GM18505 (cell line): ENCODE data around the gene MYH11.

ENCODE experiments used
- ATAC-seq: cut with Tn5 transposase; IDR thresholded peaks from one replicate; pipeline ENCODE4 v1.9.1; 2021; ENCODE audit not compliant: unreplicated experiment
- POLR2A ChIP-seq: IDR thresholded peaks from 4 replicates; pipeline ENCODE4 v1.6.1; 2011; ENCODE audit warnings: borderline replicate concordance; ENCODE audit not compliant: insufficient read depth, insufficient read length; ENCODE audit errors: extremely low read depth

Gene MYH11

DNA sequence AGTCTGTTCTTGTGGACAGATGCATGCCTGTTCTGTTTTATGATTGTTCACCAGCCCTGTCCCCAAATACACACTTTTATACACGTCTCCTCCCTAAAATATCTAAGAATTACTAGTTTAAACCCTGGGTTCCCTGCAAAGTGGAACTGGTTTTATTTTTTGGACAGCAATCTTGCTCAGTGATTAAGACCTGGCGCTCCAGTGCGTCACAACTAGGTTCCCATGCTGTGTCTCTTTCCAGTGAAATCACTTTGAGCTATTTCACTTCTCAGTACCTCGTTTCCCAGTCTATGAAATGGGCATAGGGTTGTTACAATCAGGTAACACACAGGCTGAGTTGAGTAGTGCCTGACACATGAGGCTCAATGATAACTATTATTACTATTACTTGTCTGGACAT lies 30.5 kb upstream of the MYH11 start:
- ATAC-seq, result no peak
- no peak for TF ChIP-seq POLR2A

DNA sequence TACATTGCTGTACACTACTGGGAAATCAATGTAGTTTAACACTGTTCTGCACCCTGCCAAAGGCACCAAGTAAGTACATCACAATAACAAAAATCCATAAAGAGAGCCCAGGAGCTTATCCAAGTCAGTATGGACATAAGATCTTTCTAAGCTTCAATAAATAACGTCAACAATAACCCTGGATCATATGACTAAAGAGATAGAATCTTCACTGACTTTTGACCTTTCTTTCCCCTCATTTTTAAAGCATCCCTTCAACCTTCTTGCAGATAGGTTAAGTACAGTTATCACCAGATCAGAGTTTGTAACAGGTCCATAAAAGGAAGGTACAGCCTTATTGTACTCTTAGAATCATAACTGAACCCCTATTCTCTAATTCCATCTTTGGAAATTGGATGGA lies 29.2 kb upstream of the MYH11 start:
- TF ChIP-seq POLR2A, result no peak
- no peak for ATAC-seq

DNA sequence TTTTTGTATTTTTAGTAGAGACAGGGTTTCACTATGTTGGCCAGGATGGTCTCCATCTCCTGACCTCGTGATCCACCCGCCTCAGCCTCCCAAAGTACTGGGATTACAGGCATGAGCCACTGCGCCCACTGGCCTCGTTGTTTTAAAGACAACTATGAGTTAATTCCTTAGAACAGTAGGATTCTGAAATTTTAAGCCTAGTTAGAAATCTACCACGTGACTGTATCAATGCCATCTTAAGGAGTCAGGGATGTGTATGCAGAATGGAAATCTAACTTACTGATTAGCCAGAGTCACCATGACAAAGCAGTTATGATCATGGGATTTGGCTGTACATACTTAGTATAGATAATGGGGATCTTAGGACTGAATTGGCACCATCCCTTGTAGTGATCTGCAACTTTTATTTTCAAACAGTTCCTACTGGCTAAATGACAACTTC lies 28.8 kb upstream of the MYH11 start:
- TF ChIP-seq POLR2A, result no peak
- no peak for ATAC-seq

DNA sequence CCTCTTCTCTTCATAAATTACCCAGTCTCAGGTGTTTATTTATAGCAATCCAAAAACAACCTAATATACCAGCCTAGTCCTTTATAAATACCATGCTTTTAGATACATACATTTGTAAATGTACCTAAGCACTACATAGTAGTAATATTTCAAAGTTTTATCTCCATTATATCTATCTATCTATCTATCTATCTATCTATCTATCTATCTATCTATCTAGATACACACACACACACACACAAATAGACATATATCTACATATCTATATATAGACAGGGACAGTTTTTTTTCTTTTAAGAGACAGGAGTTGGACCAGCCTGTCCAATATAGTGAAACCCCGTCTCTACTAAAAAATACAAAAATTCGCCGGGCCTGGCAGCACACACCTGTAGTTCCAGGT lies 25.7 kb upstream of the MYH11 start:
- no peak for TF ChIP-seq POLR2A
- ATAC-seq, result no peak

DNA sequence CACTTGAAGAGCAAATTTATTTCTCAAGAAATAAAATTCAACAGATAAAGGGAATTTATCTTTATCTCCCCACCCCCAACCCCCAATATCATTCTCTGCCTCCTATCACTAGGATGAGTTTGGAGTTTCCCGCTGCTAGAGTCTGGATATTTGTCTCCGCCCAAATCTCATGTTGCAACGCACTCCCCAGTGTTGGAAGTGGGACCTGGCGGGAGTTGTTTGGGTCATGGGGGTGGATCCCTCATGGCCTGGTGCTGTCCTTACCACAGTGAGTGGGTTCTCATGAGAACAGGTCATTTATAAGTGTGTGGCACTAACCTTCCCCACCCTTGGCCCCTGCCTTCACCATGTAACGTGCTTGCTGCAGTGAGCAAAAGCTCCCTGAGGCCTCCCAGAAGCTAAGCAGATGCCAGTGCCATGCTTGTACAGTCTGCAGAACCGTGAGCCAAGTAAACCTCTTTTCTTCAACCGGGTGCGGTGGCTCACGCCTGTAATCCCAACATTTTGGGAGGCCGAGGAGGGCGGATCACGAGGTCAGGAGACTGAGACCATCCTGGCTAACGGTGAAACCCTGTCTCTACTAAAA lies 25.1 kb upstream of the MYH11 start:
- TF ChIP-seq POLR2A, result no peak
- ATAC-seq, result no peak

DNA sequence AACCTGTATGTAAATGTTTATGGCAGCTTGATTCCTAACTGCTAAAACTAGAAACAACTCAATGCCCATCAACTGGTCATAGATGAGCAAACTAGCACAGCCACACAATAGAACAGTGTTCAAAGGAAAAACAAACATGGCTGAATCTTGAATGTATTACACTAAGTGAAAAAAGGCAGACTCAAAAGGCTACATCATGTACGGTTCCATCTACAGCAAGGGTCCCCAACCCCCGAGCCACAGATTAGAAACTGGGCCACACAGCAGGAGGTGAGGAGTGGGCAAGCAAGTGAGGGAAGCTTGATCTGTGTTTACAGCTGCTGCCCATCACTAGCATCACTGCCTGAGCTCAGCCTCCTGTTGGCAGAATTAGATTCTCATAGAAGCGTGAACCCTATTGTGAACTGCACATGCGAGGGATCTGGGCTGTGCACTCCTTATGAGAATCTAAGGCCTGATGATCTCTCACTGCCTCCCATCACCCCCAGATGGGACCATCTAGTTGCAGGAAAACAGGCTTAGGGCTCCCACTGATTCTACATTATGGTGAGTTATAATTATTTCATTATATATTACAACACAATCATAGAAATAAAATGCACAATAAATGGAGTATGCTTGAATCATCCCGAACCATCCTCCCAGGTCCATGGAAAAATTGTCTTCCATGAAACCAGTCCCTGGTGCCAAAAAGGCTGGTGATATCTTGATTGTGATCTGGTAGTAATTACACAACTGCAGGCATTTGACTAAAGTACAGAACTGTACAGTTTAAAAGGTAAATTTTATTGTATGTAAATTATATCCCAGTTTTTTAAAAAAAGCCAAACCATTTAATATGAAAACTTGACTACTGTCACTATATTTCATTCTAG lies 23.8 kb upstream of the MYH11 start:
- no peak for ATAC-seq
- no peak for TF ChIP-seq POLR2A

DNA sequence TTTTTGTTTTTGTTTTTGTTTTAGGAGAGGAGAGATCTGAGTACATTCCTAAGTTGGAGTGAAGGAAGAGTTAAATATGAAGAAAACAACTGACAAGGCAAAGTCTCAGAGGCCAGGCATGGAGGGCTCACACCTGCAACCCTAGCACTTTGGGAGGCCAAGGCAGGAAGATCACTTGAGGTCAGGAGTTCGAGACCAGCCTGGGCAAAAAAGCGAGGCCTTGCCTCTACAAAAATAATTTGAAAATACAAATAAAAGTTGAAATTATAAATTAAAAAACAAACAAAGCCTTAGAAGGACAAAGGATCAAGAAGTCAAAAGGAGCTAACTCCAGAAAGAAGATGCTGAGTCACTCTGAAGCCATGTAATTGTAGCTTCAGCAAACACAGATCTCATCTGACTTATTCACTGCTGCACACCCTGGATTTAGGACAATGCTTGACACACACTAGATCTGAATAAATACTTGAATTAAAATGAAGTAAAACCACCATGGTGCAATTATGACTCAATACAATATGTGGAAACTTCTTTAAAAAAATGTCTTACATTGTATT lies 22.5 kb upstream of the MYH11 start:
- no peak for ATAC-seq
- TF ChIP-seq POLR2A, result no peak

DNA sequence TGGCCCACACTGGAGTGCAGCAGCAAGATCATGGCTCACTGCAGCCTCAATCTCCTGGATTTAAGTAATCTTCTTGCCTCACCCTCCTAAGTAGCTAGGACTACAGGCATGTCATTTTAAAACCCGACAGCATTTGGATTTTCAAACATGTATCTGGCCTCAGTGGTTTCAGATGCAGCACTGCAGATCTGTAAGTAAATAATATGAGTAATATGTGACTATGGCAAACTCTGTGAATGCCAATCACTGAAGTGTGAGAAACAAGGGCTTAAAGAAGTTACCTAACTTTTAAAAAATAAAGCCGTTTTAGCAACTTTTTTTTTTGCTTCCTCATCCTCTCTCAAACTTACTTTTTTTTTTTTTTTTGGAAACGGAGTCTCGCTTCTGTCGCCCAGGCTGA lies 19.7 kb upstream of the MYH11 start:
- TF ChIP-seq POLR2A, result no peak
- no peak for ATAC-seq

DNA sequence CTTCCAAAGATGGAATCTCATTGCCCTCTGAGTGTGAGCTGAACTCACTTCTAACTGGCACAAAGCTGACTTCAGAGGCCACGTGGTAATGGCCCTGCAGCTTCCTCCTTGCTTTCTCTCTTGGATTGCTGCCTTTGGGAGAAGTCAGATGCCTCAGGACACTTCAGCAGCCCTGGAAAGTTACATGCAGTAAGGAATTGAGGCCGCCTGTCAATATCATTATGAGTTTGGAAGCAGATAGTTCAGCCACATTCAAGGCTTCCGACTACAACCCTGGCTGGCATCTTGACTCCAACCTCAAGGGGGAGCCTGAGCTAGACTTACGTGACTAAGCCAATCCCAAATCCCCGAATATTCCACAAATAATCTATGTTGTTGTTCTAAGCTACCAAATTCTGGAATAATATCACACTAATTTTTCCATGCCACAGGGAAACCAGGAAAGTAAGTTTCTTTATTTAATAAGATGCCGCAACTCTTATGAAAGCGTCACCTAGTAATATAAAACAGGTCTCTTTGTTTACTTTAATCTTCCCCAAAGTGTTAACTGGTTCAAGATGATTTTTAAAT lies 18.0 kb upstream of the MYH11 start:
- no peak for ATAC-seq
- TF ChIP-seq POLR2A, result no peak

DNA sequence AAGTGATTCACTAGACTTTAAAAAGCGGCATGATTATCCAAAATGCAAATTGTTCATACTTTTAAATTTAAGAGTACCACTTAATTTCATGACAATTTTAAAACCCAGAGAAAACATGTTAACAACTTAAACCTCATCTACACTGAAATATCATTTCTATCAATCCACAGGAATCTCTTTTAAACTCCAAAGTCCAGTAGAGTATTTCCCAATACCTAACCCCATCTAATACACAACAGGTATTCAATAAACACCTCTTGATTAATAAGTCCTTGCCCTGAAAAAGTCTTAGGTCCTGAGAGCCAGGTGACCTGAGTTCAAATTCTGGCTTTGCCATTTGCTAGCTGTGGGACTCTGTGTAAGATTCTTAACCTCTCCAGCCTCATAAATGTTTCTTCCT lies 16.9 kb upstream of the MYH11 start:
- TF ChIP-seq POLR2A, result no peak
- no peak for ATAC-seq

DNA sequence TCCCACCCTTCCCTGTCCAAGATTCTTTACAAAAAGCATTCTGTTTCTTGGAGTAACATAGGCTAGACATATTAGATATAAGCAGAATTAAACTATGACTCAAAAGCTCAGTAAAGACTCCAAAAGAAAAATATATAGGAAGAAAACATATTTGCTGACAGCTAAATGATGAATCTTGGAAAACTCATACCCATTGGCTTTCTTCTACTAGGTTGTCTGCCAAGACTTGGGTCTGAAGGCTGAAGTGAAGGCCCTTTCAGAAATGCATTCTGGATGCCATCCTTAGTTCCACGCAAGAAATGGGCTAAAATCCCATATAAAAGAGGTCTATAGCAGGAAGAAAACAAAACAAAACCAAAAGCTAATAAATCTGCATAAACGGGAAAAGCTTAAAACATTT lies 16.5 kb upstream of the MYH11 start:
- no peak for ATAC-seq
- TF ChIP-seq POLR2A, result no peak

DNA sequence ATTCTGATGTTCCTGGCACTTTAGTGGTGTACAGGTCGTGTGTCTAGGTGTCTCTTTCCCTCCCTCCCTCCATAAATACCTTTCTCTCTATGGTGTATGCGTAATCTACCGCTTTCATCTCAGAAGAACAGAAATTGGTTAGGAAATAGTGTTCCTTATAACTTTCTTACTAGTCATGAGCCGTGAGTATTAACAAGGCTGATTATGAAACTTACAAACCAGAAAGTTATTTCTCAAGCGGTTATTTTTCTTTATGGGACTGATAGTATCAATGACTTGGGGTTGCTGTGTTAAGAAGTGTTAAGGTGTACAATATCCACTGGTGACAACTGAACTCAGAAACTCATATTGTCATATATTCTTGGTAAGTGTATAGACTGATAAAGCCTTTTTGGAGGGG lies 13.2 kb upstream of the MYH11 start:
- ATAC-seq, result no peak
- no peak for TF ChIP-seq POLR2A

DNA sequence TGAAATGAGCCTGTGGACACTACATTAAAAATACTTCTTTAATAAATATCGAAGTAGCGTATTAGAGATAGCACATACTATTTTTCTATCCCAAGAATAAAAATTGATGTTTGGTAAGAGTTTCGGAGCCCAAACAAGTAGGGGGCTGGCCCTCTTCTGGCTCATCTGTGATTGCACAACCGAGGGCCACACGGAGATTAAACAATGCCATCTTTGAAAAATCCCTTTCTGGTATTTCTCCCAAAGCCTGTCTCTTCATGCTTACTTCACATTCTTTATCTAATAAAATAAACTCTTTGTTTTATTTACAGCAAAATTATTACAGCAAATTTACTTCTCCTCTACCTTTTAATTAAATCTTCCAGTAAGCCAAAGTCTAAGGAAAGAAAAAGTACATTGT lies 9.6 kb upstream of the MYH11 start:
- TF ChIP-seq POLR2A, result no peak
- ATAC-seq, result no peak

DNA sequence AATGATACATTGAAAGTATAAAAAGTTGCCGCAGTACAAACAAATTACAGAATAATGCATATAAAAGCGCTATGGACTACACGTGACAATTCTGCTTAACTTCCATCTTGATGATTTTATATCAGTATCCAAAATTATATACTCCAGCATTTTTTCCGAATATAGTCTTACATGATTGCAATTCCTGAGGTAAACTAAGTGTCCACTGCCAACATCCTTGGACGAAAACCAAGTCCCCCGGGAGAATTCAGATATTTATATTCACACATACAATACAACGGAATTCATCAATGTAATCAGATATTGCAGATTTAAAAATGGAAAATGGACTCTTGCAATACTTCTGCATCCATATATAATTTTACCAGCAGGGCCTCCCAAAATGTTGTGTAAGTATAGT lies 8.9 kb upstream of the MYH11 start:
- no peak for ATAC-seq

More for the DNA sequence above, 8.9 kb upstream of the MYH11 start:
- TF ChIP-seq POLR2A, result no peak
